ENCODE results near the gene ASPA.

- TF ChIP-seq CTCF (conservative IDR thresholded peaks at IDR 0.05; ENCODE audit: low read depth, low read length) = no peak
- no peak for TF ChIP-seq EZH2 (IDR thresholded peaks at IDR 0.05; ENCODE audit: borderline replicate concordance, low read depth, low read length, poor library complexity, severe bottlenecking)
These were observed 29.2 kb downstream of the ASPA start for GRCh38 chr17:3505008-3505407.

Measured in A673 (cell line).